ENCODE data around the gene MRGPRG.

Gene MRGPRG

DNA sequence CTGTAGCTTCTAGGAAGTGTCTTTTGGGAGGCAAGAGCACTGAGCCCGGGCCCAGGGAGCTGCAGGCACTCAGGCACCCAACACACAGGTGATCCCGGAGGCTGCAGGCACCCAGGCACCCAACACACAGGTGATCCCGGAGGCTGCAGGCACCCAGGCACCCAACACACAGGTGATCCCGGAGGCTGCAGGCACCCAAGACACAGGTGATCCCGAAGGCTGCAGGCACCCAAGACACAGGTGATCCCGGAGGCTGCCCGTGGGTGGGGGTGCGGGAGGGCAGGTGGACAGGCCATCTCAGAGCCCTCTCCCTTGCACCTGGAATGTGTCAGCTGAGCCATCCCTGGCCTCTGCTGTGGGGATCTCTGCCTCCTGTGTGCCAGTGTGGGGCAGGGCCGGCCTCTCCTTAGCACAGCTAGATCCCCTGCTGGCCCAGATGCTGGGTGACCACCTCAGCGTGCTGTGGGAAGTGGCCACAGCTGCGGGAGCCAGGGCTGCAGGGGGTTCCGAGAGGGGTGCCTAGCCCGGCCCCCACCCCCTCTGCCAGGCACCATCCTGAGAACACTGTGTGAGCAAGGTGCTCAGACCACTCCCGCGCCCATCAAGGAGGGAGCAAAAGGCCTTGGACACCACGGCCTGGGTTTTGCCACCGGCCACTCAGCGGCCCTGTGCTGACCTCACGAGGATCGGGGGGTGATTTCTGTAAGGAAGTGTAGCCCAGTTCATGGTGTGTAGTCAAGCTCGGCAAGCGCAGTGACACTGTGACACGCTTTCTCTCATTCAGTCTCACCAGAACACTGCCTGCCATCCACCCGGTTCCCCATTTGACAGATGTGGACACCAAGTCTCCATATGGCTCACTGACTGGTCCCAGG is 14.2 kb downstream of the MRGPRG start:
- Mint-ChIP-seq H3K36me3 (ENCODE audit: low read depth) (no peaks in the 10 kb centered on the region), H3K27me3 (ENCODE audit: low read depth) (peaks cover 55% of the 10 kb centered on the region), H3K9me3 (no peaks in the 10 kb centered on the region), H3K27ac (no peak overlapping the region), H3K4me3 (no peak overlapping the region), H3K4me1 (peaks cover 7% of the 10 kb centered on the region)
- TF ChIP-seq, protein P1, sequence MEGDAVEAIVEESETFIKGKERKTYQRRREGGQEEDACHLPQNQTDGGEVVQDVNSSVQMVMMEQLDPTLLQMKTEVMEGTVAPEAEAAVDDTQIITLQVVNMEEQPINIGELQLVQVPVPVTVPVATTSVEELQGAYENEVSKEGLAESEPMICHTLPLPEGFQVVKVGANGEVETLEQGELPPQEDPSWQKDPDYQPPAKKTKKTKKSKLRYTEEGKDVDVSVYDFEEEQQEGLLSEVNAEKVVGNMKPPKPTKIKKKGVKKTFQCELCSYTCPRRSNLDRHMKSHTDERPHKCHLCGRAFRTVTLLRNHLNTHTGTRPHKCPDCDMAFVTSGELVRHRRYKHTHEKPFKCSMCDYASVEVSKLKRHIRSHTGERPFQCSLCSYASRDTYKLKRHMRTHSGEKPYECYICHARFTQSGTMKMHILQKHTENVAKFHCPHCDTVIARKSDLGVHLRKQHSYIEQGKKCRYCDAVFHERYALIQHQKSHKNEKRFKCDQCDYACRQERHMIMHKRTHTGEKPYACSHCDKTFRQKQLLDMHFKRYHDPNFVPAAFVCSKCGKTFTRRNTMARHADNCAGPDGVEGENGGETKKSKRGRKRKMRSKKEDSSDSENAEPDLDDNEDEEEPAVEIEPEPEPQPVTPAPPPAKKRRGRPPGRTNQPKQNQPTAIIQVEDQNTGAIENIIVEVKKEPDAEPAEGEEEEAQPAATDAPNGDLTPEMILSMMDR (IDR thresholded peaks at IDR 0.05; ENCODE audit: unreplicated experiment in 3 of 3), result no peak

DNA sequence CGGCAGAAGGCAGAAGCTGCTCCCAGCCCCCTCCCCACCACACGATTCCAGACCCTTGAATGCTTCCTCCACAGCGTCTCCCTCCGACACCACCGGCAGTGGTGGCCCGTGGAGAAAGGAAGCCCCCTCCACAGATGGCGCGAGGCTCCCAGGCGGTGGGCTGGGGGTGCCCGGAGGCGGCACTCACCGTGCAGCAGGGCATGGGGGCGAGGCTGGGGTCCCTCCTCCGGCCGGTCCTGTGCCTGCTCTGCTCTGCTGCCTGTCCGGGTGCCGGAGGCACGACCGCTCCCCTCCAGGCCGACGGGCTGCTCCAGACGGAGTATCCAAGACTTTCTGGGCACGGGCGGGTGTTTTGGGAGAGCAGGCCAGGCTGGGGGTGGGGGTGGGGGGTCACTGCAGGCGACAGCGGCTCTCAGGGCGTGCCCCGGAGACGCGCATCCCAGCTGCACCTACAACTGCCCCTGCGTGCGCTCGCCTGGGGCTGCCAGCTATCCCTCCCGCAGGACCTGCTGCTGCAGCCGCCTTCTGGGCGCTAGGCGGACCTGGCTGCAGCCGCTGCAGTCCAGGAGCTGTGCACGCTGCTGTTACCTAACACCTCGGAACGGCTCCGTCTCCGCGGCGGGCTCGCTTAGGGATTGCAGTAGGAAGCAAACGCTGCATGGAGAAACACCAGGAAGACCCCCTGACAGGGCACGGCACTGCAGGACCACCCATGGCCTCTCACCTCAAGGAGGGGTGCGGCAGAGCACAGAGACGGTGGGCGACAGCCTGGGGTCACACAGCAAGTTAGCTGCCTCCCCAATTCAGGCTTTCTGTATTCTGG is 15.2 kb downstream of the MRGPRG start:
- H3K36me3 Mint-ChIP-seq (ENCODE audit: low read depth), result no peaks in the 10 kb centered on the region
- no peak overlapping the region for H3K4me3 Mint-ChIP-seq
- no peak overlapping the region for H3K27ac Mint-ChIP-seq
- peaks cover 7% of the 10 kb centered on the region for H3K4me1 Mint-ChIP-seq
- peaks cover 57% of the 10 kb centered on the region for H3K27me3 Mint-ChIP-seq (ENCODE audit: low read depth)
- TF ChIP-seq, protein P1 (IDR thresholded peaks at IDR 0.05; ENCODE audit: unreplicated experiment in 3 of 3), result no peak
- no peaks in the 10 kb centered on the region for H3K9me3 Mint-ChIP-seq

DNA sequence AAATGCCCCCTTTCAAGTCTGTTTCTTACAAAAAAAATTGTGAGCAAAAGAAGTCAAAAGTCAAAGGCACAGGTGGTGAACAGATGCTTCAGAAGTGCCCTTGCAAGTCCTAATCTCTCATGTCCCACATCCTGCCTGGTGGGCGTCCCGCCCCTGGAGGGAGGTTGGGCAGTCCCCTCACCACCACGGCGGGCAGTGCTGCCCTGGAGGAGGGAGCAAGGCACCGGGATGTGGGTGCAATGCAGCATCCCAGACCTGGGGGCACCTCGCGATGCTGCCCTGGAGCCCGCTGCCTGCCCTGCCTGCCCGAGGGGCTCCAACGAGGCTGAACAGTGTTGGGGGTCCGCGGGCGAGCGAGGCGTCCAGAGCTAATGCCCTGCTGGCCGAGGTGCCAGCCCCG is 15.9 kb downstream of the MRGPRG start:
- Mint-ChIP-seq H3K4me1 (peaks cover 7% of the 10 kb centered on the region), H3K27me3 (ENCODE audit: low read depth) (peaks cover 53% of the 10 kb centered on the region), H3K9me3 (no peaks in the 10 kb centered on the region), H3K36me3 (ENCODE audit: low read depth) (no peaks in the 10 kb centered on the region), H3K4me3 (no peak overlapping the region), H3K27ac (no peak overlapping the region)
- TF ChIP-seq, protein P1 (IDR thresholded peaks at IDR 0.05; ENCODE audit: unreplicated experiment in 3 of 3), result no peak

DNA sequence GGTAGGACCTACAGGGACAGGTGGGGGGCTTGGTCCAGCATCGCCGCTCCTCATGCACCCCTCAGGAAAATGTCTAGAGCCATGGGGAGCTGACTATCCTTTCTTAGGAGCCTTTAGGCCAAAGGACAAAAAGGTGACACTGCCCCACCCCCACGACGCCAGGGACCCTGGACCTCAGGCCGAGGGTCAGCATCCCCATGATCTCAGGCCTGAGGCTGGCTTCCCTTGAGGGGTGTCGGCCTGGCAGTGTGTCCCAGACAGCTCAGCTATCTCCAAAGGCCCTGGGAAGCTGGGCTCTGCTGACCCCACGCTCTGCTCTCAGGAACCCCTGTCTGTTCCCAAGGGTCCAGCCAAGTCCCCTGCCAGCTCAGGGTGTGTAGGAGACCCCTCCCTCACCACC is 16.3 kb downstream of the MRGPRG start:
- Mint-ChIP-seq H3K27ac (no peak overlapping the region), H3K4me3 (no peak overlapping the region), H3K4me1 (peaks cover 7% of the 10 kb centered on the region), H3K27me3 (ENCODE audit: low read depth) (peaks cover 53% of the 10 kb centered on the region), H3K9me3 (no peaks in the 10 kb centered on the region), H3K36me3 (ENCODE audit: low read depth) (no peaks in the 10 kb centered on the region)
- TF ChIP-seq, protein P1 (IDR thresholded peaks at IDR 0.05; ENCODE audit: unreplicated experiment in 3 of 3), result no peak

DNA sequence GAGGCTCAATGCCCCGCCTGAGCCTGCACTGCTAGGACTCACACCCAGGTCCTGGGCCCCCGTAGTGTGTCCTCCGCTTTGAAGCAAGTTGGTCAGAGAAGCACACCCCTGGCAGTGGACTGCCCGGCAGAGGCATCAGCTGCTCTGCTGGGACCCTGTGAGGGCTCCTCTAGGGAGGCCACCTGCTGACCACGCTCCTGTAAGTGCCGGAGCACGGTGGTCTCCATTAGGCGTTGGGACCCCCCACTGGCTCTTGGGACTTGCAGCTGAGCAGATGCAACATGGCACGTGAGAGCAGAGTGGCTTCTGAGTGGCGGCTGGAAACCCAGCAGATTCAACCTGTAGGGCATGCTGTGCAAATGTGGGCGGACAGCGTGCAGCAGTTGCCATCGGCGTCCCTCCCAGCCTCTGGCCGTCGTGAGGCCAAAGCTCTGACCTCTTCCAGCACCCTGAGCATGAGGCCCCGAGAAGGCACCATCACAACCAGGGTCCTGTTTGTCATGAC is 16.9 kb downstream of the MRGPRG start:
- no peak overlapping the region for H3K27ac Mint-ChIP-seq
- no peak overlapping the region for H3K4me3 Mint-ChIP-seq
- no peaks in the 10 kb centered on the region for H3K9me3 Mint-ChIP-seq
- H3K27me3 Mint-ChIP-seq (ENCODE audit: low read depth), result peaks cover 53% of the 10 kb centered on the region
- no peaks in the 10 kb centered on the region for H3K36me3 Mint-ChIP-seq (ENCODE audit: low read depth)
- peaks cover 7% of the 10 kb centered on the region for H3K4me1 Mint-ChIP-seq
- TF ChIP-seq, protein P1 (IDR thresholded peaks at IDR 0.05; ENCODE audit: unreplicated experiment in 3 of 3), result no peak

Measured in nephron (organoid).